Measurements from ENCODE around the gene DOK6.

The DOK6 gene

GRCh38 chr18:69755856-69756496, 355.3 kb downstream of the DOK6 start:
- H3K36me3 ChIP-seq (ENCODE audit: insufficient read depth, low read length), result no peaks in the 10 kb centered on the region

GRCh38 chr18:69757733-69758132, 357.0 kb downstream of the DOK6 start:
- H3K4me2 ChIP-seq (ENCODE audit: low read length), result peak overlapping the region; percentile 48
- peaks cover 19% of the 10 kb centered on the region for H3K4me1 ChIP-seq (ENCODE audit: control insufficient read depth, insufficient read depth, low read length)
- H3K4me3 ChIP-seq (ENCODE audit: low read length), result no peak overlapping the region
- H3K36me3 ChIP-seq (ENCODE audit: insufficient read depth, low read length), result no peaks in the 10 kb centered on the region
- H3K27me3 ChIP-seq (ENCODE audit: control insufficient read depth, insufficient read depth, low read length), result no peaks in the 10 kb centered on the region
- H3K9me3 ChIP-seq (replicated peaks; ENCODE audit: low read length), result no peaks in the 10 kb centered on the region
- peak overlapping the region; percentile 46 for H3K9ac ChIP-seq (ENCODE audit: low read depth, low read length)

More at GRCh38 chr18:69755856-69756496, 355.3 kb downstream of the DOK6 start:
- no peak overlapping the region for H3K4me2 ChIP-seq (ENCODE audit: low read length)
- H3K4me1 ChIP-seq (ENCODE audit: control insufficient read depth, insufficient read depth, low read length), result peaks cover 19% of the 10 kb centered on the region
- H3K9me3 ChIP-seq (replicated peaks; ENCODE audit: low read length), result no peaks in the 10 kb centered on the region
- no peak overlapping the region for H3K4me3 ChIP-seq (ENCODE audit: low read length)
- H3K9ac ChIP-seq (ENCODE audit: low read depth, low read length), result no peak overlapping the region
- H3K27me3 ChIP-seq (ENCODE audit: control insufficient read depth, insufficient read depth, low read length), result no peaks in the 10 kb centered on the region

GRCh38 chr18:69758458-69758857, 357.8 kb downstream of the DOK6 start:
- no peaks in the 10 kb centered on the region for H3K36me3 ChIP-seq (ENCODE audit: insufficient read depth, low read length)
- H3K4me3 ChIP-seq (ENCODE audit: low read length), result no peak overlapping the region
- H3K9me3 ChIP-seq (replicated peaks; ENCODE audit: low read length), result no peaks in the 10 kb centered on the region
- H3K9ac ChIP-seq (ENCODE audit: low read depth, low read length), result peak overlapping the region; percentile 46
- peaks cover 19% of the 10 kb centered on the region for H3K4me1 ChIP-seq (ENCODE audit: control insufficient read depth, insufficient read depth, low read length)
- H3K4me2 ChIP-seq (ENCODE audit: low read length), result peak overlapping the region; percentile 48
- no peaks in the 10 kb centered on the region for H3K27me3 ChIP-seq (ENCODE audit: control insufficient read depth, insufficient read depth, low read length)

- H3K4me1 ChIP-seq (ENCODE audit: control insufficient read depth, insufficient read depth, low read length), result peaks cover 19% of the 10 kb centered on the region
- peak overlapping the region; percentile 10 for H3K4me2 ChIP-seq (ENCODE audit: low read length)
- no peak overlapping the region for H3K4me3 ChIP-seq (ENCODE audit: low read length)
- H3K36me3 ChIP-seq (ENCODE audit: insufficient read depth, low read length), result no peaks in the 10 kb centered on the region
- H3K9me3 ChIP-seq (replicated peaks; ENCODE audit: low read length), result no peaks in the 10 kb centered on the region
- H3K27me3 ChIP-seq (ENCODE audit: control insufficient read depth, insufficient read depth, low read length), result no peaks in the 10 kb centered on the region
- H3K9ac ChIP-seq (ENCODE audit: low read depth, low read length), result peak overlapping the region; percentile 5
These were observed 358.4 kb downstream of the DOK6 start for GRCh38 chr18:69759046-69759445.

- Histone ChIP-seq H3K4me1 (ENCODE audit: control insufficient read depth, insufficient read depth, low read length) (peaks cover 12% of the 10 kb centered on the region), H3K27me3 (ENCODE audit: control insufficient read depth, insufficient read depth, low read length) (no peaks in the 10 kb centered on the region), H3K9ac (ENCODE audit: low read depth, low read length) (no peak overlapping the region), H3K36me3 (ENCODE audit: insufficient read depth, low read length) (no peaks in the 10 kb centered on the region), H3K9me3 (replicated peaks; ENCODE audit: low read length) (no peaks in the 10 kb centered on the region), H3K4me2 (ENCODE audit: low read length) (no peak overlapping the region), H3K4me3 (ENCODE audit: low read length) (no peak overlapping the region)
These were observed 362.3 kb downstream of the DOK6 start for GRCh38 chr18:69763002-69763401.

GRCh38 chr18:69763821-69764220, 363.1 kb downstream of the DOK6 start:
- Histone ChIP-seq H3K4me3 (ENCODE audit: low read length) (no peak overlapping the region), H3K9me3 (replicated peaks; ENCODE audit: low read length) (no peaks in the 10 kb centered on the region), H3K27me3 (ENCODE audit: control insufficient read depth, insufficient read depth, low read length) (no peaks in the 10 kb centered on the region), H3K4me2 (ENCODE audit: low read length) (no peak overlapping the region), H3K9ac (ENCODE audit: low read depth, low read length) (no peak overlapping the region), H3K36me3 (ENCODE audit: insufficient read depth, low read length) (no peaks in the 10 kb centered on the region), H3K4me1 (ENCODE audit: control insufficient read depth, insufficient read depth, low read length) (peaks cover 4% of the 10 kb centered on the region)

- Histone ChIP-seq H3K36me3 (ENCODE audit: insufficient read depth, low read length) (no peaks in the 10 kb centered on the region), H3K27me3 (ENCODE audit: control insufficient read depth, insufficient read depth, low read length) (no peaks in the 10 kb centered on the region), H3K9me3 (replicated peaks; ENCODE audit: low read length) (no peaks in the 10 kb centered on the region), H3K9ac (ENCODE audit: low read depth, low read length) (no peak overlapping the region), H3K4me2 (ENCODE audit: low read length) (no peak overlapping the region), H3K4me1 (ENCODE audit: control insufficient read depth, insufficient read depth, low read length) (peaks cover 2% of the 10 kb centered on the region), H3K4me3 (ENCODE audit: low read length) (no peak overlapping the region)
These were observed 369.6 kb downstream of the DOK6 start for GRCh38 chr18:69770238-69770637.

GRCh38 chr18:69774831-69775230, 374.1 kb downstream of the DOK6 start:
- Histone ChIP-seq H3K27me3 (ENCODE audit: control insufficient read depth, insufficient read depth, low read length) (no peaks in the 10 kb centered on the region), H3K4me2 (ENCODE audit: low read length) (no peak overlapping the region), H3K9me3 (replicated peaks; ENCODE audit: low read length) (no peaks in the 10 kb centered on the region), H3K4me3 (ENCODE audit: low read length) (no peak overlapping the region), H3K4me1 (ENCODE audit: control insufficient read depth, insufficient read depth, low read length) (peaks cover 2% of the 10 kb centered on the region), H3K36me3 (ENCODE audit: insufficient read depth, low read length) (no peaks in the 10 kb centered on the region), H3K9ac (ENCODE audit: low read depth, low read length) (no peak overlapping the region)

- no peak overlapping the region for H3K4me3 ChIP-seq (ENCODE audit: low read length)
- no peaks in the 10 kb centered on the region for H3K36me3 ChIP-seq (ENCODE audit: insufficient read depth, low read length)
- no peaks in the 10 kb centered on the region for H3K9me3 ChIP-seq (replicated peaks; ENCODE audit: low read length)
- peaks cover 2% of the 10 kb centered on the region for H3K4me1 ChIP-seq (ENCODE audit: control insufficient read depth, insufficient read depth, low read length)
- H3K9ac ChIP-seq (ENCODE audit: low read depth, low read length), result no peak overlapping the region
- no peaks in the 10 kb centered on the region for H3K27me3 ChIP-seq (ENCODE audit: control insufficient read depth, insufficient read depth, low read length)
- no peak overlapping the region for H3K4me2 ChIP-seq (ENCODE audit: low read length)
These were observed 376.6 kb downstream of the DOK6 start for GRCh38 chr18:69777248-69777647.

GRCh38 chr18:69778680-69779079, 378.0 kb downstream of the DOK6 start:
- Histone ChIP-seq H3K27me3 (ENCODE audit: control insufficient read depth, insufficient read depth, low read length) (no peaks in the 10 kb centered on the region), H3K4me1 (ENCODE audit: control insufficient read depth, insufficient read depth, low read length) (peaks cover 2% of the 10 kb centered on the region), H3K4me2 (ENCODE audit: low read length) (no peak overlapping the region), H3K4me3 (ENCODE audit: low read length) (no peak overlapping the region), H3K9me3 (replicated peaks; ENCODE audit: low read length) (no peaks in the 10 kb centered on the region), H3K9ac (ENCODE audit: low read depth, low read length) (no peak overlapping the region), H3K36me3 (ENCODE audit: insufficient read depth, low read length) (no peaks in the 10 kb centered on the region)

GRCh38 chr18:69780851-69781250, 380.2 kb downstream of the DOK6 start:
- H3K4me2 ChIP-seq (ENCODE audit: low read length), result no peak overlapping the region
- H3K4me1 ChIP-seq (ENCODE audit: control insufficient read depth, insufficient read depth, low read length), result no peaks in the 10 kb centered on the region
- H3K9me3 ChIP-seq (replicated peaks; ENCODE audit: low read length), result no peaks in the 10 kb centered on the region
- no peak overlapping the region for H3K9ac ChIP-seq (ENCODE audit: low read depth, low read length)
- H3K4me3 ChIP-seq (ENCODE audit: low read length), result no peak overlapping the region
- no peaks in the 10 kb centered on the region for H3K27me3 ChIP-seq (ENCODE audit: control insufficient read depth, insufficient read depth, low read length)
- no peaks in the 10 kb centered on the region for H3K36me3 ChIP-seq (ENCODE audit: insufficient read depth, low read length)

GRCh38 chr18:69784815-69785214, 384.1 kb downstream of the DOK6 start:
- Histone ChIP-seq H3K4me1 (ENCODE audit: control insufficient read depth, insufficient read depth, low read length) (peaks cover 10% of the 10 kb centered on the region), H3K4me2 (ENCODE audit: low read length) (no peak overlapping the region), H3K9me3 (replicated peaks; ENCODE audit: low read length) (no peaks in the 10 kb centered on the region), H3K27me3 (ENCODE audit: control insufficient read depth, insufficient read depth, low read length) (no peaks in the 10 kb centered on the region), H3K4me3 (ENCODE audit: low read length) (no peak overlapping the region), H3K9ac (ENCODE audit: low read depth, low read length) (no peak overlapping the region), H3K36me3 (ENCODE audit: insufficient read depth, low read length) (no peaks in the 10 kb centered on the region)
